ENCODE results near the gene CTSW.

CTSW gene

DNA sequence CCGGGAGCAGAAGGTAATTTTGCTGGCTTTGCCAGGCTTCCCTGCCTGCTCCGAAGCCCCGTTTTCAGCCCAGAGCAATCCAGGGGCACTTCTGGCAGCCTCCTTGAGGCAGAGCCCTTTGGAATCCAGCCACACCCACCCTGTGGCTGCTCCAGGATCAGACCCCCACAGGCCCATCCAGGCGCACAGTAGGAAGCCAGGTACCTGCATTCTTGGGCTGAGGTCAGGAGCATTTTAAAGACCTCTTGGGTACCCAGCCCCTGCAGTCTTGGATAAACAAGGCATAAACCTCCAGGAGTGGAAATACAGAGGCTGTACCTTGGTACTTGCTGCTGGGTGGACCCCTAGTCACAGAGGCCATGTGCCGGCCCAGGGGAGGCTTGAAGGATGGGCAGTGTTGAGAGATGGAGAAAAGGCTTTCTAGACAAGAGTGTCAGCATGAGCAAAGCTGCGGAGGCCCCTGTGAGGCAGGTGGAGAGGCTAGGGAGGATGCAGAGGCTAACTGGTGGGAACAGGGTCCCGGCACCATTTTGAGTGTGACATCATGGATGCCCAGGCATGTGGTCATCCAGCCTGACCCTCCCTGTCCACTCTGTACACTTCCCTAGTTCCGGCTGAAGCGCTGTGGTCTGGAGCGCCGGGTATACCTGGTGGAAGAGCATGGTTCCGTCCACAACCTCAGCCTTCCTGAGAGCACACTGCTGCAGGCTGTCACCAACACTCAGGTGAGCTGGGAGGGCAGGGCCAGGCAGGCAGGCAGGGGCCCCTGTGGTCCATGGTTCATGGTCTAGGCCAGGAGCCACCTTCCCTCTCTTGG, 15.5 kb upstream of the CTSW start:
- Histone ChIP-seq H3K27me3 (ENCODE audit: insufficient read depth, poor library complexity, severe bottlenecking) (no peaks in the 10 kb centered on the region), H3K36me3 (ENCODE audit: low read depth) (peaks cover 69% of the 10 kb centered on the region), H3K27ac (ENCODE audit: poor library complexity, severe bottlenecking) (no peak overlapping the region), H3K9me3 (ENCODE audit: severe bottlenecking) (no peaks in the 10 kb centered on the region), H3K4me3 (ENCODE audit: severe bottlenecking) (no peak overlapping the region), H3K4me1 (ENCODE audit: insufficient read depth, poor library complexity, severe bottlenecking) (no peaks in the 10 kb centered on the region)
- DNase-seq (ENCODE audit: low spot score) (peak; percentile 47), ATAC-seq (ENCODE audit: low read depth) (no peak)
- no peak for TF ChIP-seq CTCF (IDR thresholded peaks at IDR 0.05; ENCODE audit: poor library complexity, severe bottlenecking)

GRCh38 chr11:65864706-65865471, 14.7 kb upstream of the CTSW start:
- ATAC-seq (ENCODE audit: low read depth) (no peak), DNase-seq (ENCODE audit: low spot score) (no peak)
- Histone ChIP-seq H3K9me3 (ENCODE audit: severe bottlenecking) (no peaks in the 10 kb centered on the region), H3K27ac (ENCODE audit: poor library complexity, severe bottlenecking) (no peak overlapping the region), H3K27me3 (ENCODE audit: insufficient read depth, poor library complexity, severe bottlenecking) (no peaks in the 10 kb centered on the region), H3K36me3 (ENCODE audit: low read depth) (peaks cover 69% of the 10 kb centered on the region), H3K4me1 (ENCODE audit: insufficient read depth, poor library complexity, severe bottlenecking) (no peaks in the 10 kb centered on the region), H3K4me3 (ENCODE audit: severe bottlenecking) (no peak overlapping the region)
- no peak for TF ChIP-seq CTCF (IDR thresholded peaks at IDR 0.05; ENCODE audit: poor library complexity, severe bottlenecking)

- DNase-seq (ENCODE audit: low spot score) (no peak), ATAC-seq (ENCODE audit: low read depth) (no peak)
- Histone ChIP-seq H3K27ac (ENCODE audit: poor library complexity, severe bottlenecking) (no peak overlapping the region), H3K4me3 (ENCODE audit: severe bottlenecking) (no peak overlapping the region), H3K4me1 (ENCODE audit: insufficient read depth, poor library complexity, severe bottlenecking) (no peaks in the 10 kb centered on the region), H3K36me3 (ENCODE audit: low read depth) (peaks cover 69% of the 10 kb centered on the region), H3K9me3 (ENCODE audit: severe bottlenecking) (no peaks in the 10 kb centered on the region), H3K27me3 (ENCODE audit: insufficient read depth, poor library complexity, severe bottlenecking) (no peaks in the 10 kb centered on the region)
- no peak for TF ChIP-seq CTCF (IDR thresholded peaks at IDR 0.05; ENCODE audit: poor library complexity, severe bottlenecking)
Observed at GRCh38 chr11:65865550-65866172, 14.0 kb upstream of the CTSW start.

DNA sequence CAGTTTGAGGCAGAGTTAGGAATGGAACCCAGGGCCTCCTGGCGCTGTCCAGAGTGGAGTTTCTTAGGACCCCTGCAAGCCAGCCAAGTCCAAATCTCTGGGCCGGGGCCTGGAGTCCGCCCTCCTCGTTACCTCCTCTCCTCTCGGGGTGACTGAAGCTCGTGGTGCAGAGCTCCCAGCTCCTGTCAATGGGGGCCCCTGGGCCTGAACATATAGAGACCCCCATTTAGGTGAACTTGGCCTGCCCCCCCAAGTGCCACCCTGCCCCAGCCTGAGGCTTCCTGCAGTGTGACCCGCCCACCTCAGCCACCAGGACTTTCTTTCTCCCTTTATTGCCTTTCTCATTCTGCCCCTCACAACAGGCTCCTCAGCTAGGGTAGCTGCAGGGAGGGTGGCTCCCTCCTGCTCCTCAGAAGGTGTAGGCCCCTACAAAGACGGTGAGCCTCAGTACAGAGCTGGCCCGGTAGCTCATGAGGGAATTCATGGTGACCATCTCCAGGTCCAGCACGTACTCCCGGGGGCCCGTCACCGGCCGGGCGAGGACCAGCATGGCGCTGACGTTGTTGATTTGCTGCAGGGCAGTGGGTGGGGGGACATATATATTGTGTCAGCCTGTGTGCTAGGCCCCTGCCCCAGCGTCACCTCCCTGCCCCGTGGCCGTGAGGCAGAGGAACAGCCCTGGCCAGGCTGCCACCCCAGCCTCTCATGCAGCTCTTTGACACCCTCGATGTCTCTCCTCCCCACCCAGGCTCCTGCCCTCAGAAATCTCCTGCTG, 12.9 kb upstream of the CTSW start:
- Histone ChIP-seq H3K4me1 (ENCODE audit: insufficient read depth, poor library complexity, severe bottlenecking) (no peaks in the 10 kb centered on the region), H3K36me3 (ENCODE audit: low read depth) (peaks cover 64% of the 10 kb centered on the region), H3K9me3 (ENCODE audit: severe bottlenecking) (no peaks in the 10 kb centered on the region), H3K27me3 (ENCODE audit: insufficient read depth, poor library complexity, severe bottlenecking) (no peaks in the 10 kb centered on the region), H3K27ac (ENCODE audit: poor library complexity, severe bottlenecking) (no peak overlapping the region), H3K4me3 (ENCODE audit: severe bottlenecking) (no peak overlapping the region)
- ATAC-seq (ENCODE audit: low read depth) = no peak
- no peak for TF ChIP-seq CTCF (IDR thresholded peaks at IDR 0.05; ENCODE audit: poor library complexity, severe bottlenecking)
- DNase-seq (ENCODE audit: low spot score) = no peak
